A549 treated with Hydrocortisone at 1 μM for 4 hours (cell line): Measurements from ENCODE around the gene SHISA6. TPM values are rescaled to one million over a fixed set of nuclear protein-coding genes. Genes with fewer than 3 reads are reported as not detected.

Experiments
- total RNA-seq: library from RNA; stranded (reverse); fragments of 200-300 nt; extraction: Qiagen RNA extraction; gene quantifications from 5 replicates; pipeline ENCODE4 v1.2.3, GENCODE V29; 2022

Gene SHISA6
- total RNA-seq: not detected in 5 replicates

GRCh38 chr17:11240841-11241610 lies at the start of gene SHISA6:
TSS of gene SHISA6 (plus strand) at chr17:11241213.

DNA sequence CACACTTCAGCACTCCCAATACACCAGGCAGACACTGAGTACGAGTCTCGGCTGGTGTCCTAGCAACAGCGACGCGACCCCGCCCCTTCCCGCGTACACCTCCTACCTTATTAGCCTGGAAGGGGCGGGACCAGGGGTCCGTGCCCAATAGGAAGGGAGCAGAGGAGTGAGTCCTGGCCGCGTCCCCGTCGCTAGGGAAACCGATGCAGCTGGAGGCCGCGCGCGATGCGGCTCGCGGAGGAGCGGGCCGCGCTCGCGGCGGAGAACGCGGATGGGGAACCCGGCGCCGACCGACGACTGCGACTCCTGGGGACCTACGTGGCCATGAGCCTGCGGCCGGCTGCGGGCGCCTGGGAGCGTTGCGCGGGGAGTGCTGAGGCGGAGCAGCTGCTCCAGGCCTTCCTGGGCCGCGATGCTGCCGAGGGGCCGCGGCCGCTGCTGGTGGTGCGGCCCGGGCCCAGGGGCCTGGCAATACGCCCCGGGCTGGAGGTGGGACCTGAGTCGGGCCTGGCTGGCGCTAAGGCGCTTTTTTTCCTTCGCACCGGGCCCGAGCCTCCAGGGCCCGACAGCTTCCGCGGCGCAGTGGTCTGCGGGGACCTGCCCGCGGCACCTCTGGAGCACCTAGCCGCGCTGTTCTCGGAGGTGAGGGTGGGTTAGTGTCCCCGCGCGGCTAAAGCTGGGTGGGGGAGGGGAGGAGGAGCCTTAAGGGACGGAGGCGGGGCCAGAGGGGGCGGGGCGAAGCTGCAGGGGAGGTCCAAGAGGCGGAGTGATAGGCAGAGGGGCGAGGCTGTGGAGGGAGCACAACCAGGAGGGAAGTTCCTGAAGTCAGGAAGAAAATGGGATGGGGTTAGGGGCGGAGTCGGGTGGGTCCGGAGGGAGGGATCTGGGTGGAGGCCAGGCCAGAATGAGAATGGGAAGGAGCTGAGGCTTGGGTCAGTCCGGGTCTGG lies 357.5 kb downstream of the SHISA6 start, which contains the start of gene DNAH9:
Gene DNAH9, plus strand, starts transcription at position 197 of the 948 bp plus-strand sequence. Its CDS starts 29 bp downstream, at position 226.

